Measurements from ENCODE around the gene CARM1. TPM values are rescaled to one million over a fixed set of nuclear protein-coding genes. Genes with fewer than 3 reads are reported as not detected.

Gene CARM1
- total and polyA plus RNA-seq, 2 of the 13 experiments (the other 11 are each of a cell fraction or from before 2014, with no cell fraction given) = 27.6 to 55.8 TPM

DNA sequence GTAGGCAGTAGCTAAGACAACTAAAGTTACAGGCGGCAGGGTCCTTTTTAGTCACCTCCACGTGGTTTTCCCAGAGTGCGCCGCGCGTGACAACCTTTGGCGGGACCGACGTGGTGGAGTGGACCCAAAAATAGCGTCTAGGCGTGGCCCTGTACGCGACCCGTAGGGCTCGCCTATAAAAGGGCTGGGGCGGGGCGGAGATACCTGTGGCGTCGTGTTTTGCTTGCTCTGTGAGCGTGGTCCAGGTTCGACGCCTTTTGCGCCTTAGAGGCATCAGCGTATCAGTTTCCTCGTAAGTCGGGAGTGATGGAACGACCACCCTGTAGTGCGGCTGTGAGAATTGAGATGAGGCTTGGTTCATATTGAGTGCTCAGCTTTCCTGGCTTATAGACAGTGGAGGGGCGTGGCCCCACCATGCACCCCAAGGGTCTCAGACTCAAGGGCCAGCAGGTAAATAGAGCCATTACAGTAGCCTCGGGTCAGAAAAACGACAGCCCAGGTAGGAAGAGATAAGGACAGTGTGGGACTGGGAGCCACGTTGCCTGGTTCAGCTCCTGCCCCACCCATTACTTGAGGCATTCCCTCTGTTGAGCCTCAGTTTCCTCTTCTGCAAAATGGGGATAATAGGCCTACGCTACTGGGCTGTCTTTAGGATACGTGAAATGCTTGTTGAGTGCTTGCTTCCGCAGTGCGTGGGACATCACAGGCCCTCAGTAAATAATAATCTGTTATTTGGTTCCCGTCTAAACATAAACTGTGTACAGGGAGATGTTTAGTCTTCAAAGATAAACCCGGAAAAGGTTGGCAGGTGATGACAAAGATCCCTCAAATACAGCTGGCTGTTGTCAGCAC, 34.6 kb upstream of the CARM1 start (continued):
- TF ChIP-seq, protein P1, sequence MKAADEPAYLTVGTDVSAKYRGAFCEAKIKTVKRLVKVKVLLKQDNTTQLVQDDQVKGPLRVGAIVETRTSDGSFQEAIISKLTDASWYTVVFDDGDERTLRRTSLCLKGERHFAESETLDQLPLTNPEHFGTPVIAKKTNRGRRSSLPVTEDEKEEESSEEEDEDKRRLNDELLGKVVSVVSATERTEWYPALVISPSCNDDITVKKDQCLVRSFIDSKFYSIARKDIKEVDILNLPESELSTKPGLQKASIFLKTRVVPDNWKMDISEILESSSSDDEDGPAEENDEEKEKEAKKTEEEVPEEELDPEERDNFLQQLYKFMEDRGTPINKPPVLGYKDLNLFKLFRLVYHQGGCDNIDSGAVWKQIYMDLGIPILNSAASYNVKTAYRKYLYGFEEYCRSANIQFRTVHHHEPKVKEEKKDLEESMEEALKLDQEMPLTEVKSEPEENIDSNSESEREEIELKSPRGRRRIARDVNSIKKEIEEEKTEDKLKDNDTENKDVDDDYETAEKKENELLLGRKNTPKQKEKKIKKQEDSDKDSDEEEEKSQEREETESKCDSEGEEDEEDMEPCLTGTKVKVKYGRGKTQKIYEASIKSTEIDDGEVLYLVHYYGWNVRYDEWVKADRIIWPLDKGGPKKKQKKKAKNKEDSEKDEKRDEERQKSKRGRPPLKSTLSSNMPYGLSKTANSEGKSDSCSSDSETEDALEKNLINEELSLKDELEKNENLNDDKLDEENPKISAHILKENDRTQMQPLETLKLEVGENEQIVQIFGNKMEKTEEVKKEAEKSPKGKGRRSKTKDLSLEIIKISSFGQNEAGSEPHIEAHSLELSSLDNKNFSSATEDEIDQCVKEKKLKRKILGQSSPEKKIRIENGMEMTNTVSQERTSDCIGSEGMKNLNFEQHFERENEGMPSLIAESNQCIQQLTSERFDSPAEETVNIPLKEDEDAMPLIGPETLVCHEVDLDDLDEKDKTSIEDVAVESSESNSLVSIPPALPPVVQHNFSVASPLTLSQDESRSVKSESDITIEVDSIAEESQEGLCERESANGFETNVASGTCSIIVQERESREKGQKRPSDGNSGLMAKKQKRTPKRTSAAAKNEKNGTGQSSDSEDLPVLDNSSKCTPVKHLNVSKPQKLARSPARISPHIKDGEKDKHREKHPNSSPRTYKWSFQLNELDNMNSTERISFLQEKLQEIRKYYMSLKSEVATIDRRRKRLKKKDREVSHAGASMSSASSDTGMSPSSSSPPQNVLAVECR (CRISPR knock-in tag; IDR thresholded peaks at IDR 0.05; ENCODE audit: borderline replicate concordance) = peak; percentile 57; the same call in 1 of the 2 replicates
- peak; percentile 81; the same call in 1 of the 2 replicates for TF ChIP-seq ZNF33B (CRISPR knock-in tag; IDR thresholded peaks at IDR 0.05)
- TF ChIP-seq ZNF549 (CRISPR knock-in tag; IDR thresholded peaks at IDR 0.05) = no peak
- TF ChIP-seq, protein P2, sequence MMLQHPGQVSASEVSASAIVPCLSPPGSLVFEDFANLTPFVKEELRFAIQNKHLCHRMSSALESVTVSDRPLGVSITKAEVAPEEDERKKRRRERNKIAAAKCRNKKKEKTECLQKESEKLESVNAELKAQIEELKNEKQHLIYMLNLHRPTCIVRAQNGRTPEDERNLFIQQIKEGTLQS (CRISPR knock-in tag; IDR thresholded peaks at IDR 0.05) = no peak
- peak; percentile 91; the same call in 1 of the 2 replicates for TF ChIP-seq ZNF510 (CRISPR knock-in tag; IDR thresholded peaks at IDR 0.05; ENCODE audit: low read depth)
- peak; percentile 75; the same call in 1 of the 2 replicates for TF ChIP-seq GATAD1 (CRISPR knock-in tag; IDR thresholded peaks at IDR 0.05)
- no peak; the same call in 1 of the 2 replicates for TF ChIP-seq HCFC1 (IDR thresholded peaks at IDR 0.05; ENCODE audit: low read depth, low read length)
- 0 out of 2 replicates have a peak, but pooled peaks have one; percentile 14 for TF ChIP-seq YEATS2 (CRISPR knock-in tag; IDR thresholded peaks at IDR 0.05; ENCODE audit: borderline replicate concordance)
- TF ChIP-seq, protein P3, sequence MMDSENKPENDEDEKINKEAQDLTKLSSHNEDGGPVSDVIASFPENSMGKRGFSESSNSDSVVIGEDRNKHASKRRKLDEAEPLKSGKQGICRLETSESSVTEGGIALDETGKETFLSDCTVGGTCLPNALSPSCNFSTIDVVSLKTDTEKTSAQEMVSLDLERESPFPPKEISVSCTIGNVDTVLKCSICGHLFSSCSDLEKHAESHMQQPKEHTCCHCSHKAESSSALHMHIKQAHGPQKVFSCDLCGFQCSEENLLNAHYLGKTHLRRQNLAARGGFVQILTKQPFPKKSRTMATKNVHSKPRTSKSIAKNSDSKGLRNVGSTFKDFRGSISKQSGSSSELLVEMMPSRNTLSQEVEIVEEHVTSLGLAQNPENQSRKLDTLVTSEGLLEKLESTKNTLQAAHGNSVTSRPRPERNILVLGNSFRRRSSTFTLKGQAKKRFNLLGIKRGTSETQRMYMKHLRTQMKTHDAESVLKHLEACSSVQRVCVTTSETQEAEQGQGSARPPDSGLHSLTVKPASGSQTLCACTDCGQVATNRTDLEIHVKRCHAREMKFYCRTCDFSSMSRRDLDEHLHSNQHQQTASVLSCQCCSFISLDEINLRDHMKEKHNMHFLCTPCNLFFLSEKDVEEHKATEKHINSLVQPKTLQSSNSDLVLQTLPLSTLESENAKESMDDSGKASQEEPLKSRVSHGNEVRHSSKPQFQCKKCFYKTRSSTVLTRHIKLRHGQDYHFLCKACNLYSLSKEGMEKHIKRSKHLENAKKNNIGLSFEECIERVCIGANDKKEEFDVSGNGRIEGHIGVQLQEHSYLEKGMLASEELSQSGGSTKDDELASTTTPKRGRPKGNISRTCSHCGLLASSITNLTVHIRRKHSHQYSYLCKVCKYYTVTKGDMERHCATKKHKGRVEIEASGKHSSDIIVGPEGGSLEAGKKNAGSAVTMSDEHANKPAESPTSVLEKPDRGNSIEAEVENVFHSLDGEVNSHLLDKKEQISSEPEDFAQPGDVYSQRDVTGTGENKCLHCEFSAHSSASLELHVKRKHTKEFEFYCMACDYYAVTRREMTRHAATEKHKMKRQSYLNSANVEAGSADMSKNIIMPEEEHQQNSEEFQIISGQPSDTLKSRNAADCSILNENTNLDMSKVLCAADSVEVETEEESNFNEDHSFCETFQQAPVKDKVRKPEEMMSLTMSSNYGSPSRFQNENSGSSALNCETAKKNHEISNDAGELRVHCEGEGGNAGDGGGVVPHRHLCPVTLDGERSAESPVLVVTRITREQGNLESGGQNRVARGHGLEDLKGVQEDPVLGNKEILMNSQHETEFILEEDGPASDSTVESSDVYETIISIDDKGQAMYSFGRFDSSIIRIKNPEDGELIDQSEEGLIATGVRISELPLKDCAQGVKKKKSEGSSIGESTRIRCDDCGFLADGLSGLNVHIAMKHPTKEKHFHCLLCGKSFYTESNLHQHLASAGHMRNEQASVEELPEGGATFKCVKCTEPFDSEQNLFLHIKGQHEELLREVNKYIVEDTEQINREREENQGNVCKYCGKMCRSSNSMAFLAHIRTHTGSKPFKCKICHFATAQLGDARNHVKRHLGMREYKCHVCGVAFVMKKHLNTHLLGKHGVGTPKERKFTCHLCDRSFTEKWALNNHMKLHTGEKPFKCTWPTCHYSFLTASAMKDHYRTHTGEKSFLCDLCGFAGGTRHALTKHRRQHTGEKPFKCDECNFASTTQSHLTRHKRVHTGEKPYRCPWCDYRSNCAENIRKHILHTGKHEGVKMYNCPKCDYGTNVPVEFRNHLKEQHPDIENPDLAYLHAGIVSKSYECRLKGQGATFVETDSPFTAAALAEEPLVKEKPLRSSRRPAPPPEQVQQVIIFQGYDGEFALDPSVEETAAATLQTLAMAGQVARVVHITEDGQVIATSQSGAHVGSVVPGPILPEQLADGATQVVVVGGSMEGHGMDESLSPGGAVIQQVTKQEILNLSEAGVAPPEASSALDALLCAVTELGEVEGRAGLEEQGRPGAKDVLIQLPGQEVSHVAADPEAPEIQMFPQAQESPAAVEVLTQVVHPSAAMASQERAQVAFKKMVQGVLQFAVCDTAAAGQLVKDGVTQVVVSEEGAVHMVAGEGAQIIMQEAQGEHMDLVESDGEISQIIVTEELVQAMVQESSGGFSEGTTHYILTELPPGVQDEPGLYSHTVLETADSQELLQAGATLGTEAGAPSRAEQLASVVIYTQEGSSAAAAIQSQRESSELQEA (CRISPR knock-in tag; IDR thresholded peaks at IDR 0.05; ENCODE audit: not compliant biosample characterization) = no peak
- TF ChIP-seq CEBPB (IDR thresholded peaks at IDR 0.05; ENCODE audit: borderline replicate concordance, low read depth, low read length) = no peak
- TF ChIP-seq, protein P4, sequence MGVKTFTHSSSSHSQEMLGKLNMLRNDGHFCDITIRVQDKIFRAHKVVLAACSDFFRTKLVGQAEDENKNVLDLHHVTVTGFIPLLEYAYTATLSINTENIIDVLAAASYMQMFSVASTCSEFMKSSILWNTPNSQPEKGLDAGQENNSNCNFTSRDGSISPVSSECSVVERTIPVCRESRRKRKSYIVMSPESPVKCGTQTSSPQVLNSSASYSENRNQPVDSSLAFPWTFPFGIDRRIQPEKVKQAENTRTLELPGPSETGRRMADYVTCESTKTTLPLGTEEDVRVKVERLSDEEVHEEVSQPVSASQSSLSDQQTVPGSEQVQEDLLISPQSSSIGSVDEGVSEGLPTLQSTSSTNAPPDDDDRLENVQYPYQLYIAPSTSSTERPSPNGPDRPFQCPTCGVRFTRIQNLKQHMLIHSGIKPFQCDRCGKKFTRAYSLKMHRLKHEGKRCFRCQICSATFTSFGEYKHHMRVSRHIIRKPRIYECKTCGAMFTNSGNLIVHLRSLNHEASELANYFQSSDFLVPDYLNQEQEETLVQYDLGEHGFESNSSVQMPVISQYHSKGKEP (CRISPR knock-in tag; IDR thresholded peaks at IDR 0.05) = 0 out of 2 replicates have a peak, but pooled peaks have one; percentile 29
- TF ChIP-seq MATR3 (CRISPR knock-in tag; IDR thresholded peaks at IDR 0.05) = no peak
- no peak for TF ChIP-seq ZNF577 (CRISPR knock-in tag; IDR thresholded peaks at IDR 0.05; ENCODE audit: borderline replicate concordance, low read depth)
